A673 (cell line): ENCODE measurements around the gene RAPGEF5. TPM values are rescaled to one million over a fixed set of nuclear protein-coding genes. Genes with fewer than 3 reads are reported as not detected.

ENCODE experiments used
- BruUV-seq: library from RNA; stranded (reverse); fragments of 400-500 nt; replicated peaks from 2 replicates; lab custom pipeline; 2021; lab: Mats Ljungman, UMichigan
- CTCF ChIA-PET: fragments of 300-600 bp; sonication (Branson Sonifier 250); formaldehyde crosslinking; loops from one replicate; lab custom pipeline; 2022; ENCODE audit warnings: antibody characterized with exemption; lab: Charles Lee
- POLR2A ChIA-PET: fragments of 300-600 bp; sonication (Branson Sonifier 250); formaldehyde crosslinking; loops from one replicate; lab custom pipeline; 2022; ENCODE audit warnings: antibody characterized with exemption; ENCODE audit not compliant: low non-redundant PET; lab: Charles Lee
- DNase-seq: peaks from one replicate; pipeline ENCODE4 v3.0.0-alpha.2; 2015; ENCODE audit warnings: low spot score
- H3K27ac ChIP-seq: fragments of 200-600 bp; sonication (generic); 2 replicates; pipeline ENCODE4 v1.5.1; 2016; ENCODE audit warnings: mixed run types, low read depth, mild to moderate bottlenecking, mixed read lengths, antibody characterized with exemption, low read length; ENCODE audit not compliant: poor library complexity, severe bottlenecking
- H3K27me3 ChIP-seq: fragments of 200-600 bp; sonication (generic); replicated peaks from 2 replicates; pipeline ENCODE4 v1.6.1; 2017; ENCODE audit warnings: mixed run types, low read depth, mild to moderate bottlenecking, mixed read lengths, antibody characterized with exemption, low read length; ENCODE audit not compliant: insufficient read depth, poor library complexity
- H3K36me3 ChIP-seq: fragments of 200-600 bp; sonication (generic); 2 replicates; pipeline ENCODE4 v1.6.1; 2016; ENCODE audit warnings: mixed run types, mild to moderate bottlenecking, mixed read lengths, antibody characterized with exemption, low read length; ENCODE audit not compliant: insufficient read depth, poor library complexity, severe bottlenecking
- H3K4me1 ChIP-seq: fragments of 200-600 bp; sonication (generic); 2 replicates; pipeline ENCODE4 v1.6.1; 2017; ENCODE audit warnings: mixed run types, mild to moderate bottlenecking, mixed read lengths, antibody characterized with exemption, low read length; ENCODE audit not compliant: insufficient read depth, poor library complexity, severe bottlenecking
- H3K4me3 ChIP-seq: fragments of 200-600 bp; sonication (generic); 2 replicates; pipeline ENCODE4 v1.5.1; 2016; ENCODE audit warnings: low read depth, mixed run types, mild to moderate bottlenecking, mixed read lengths, low read length; ENCODE audit not compliant: poor library complexity, severe bottlenecking
- H3K9me3 ChIP-seq: fragments of 200-600 bp; sonication (generic); 2 replicates; pipeline ENCODE4 v1.6.1; 2016; ENCODE audit warnings: mixed run types, low read depth, mild to moderate bottlenecking, mixed read lengths, antibody characterized with exemption, low read length; ENCODE audit not compliant: poor library complexity, severe bottlenecking
- EZH2 ChIP-seq: fragments of 200-600 bp; sonication (generic); IDR thresholded peaks from 2 replicates; pipeline ENCODE4 v1.6.1; 2017; ENCODE audit warnings: borderline replicate concordance, low read depth, mild to moderate bottlenecking, mixed read lengths, antibody characterized with exemption, low read length; ENCODE audit not compliant: poor library complexity, severe bottlenecking
- intact Hi-C: fragments of 100-400 bp; cut with micrococcal nuclease; formaldehyde crosslinking; loops from one replicate; pipeline ENCODE4 v1.10.0; 2022; ENCODE audit not compliant: unreplicated experiment
- total RNA-seq: library from RNA; stranded (reverse); gene quantifications from 2 replicates; pipeline ENCODE4 v1.2.3, GENCODE V29; 2021
- TF ChIP-seq, protein P1 (sequence below): fragments of 300-800, 200-600 bp; sonication (generic); conservative IDR thresholded peaks from 2 replicates; pipeline ENCODE4 v1.5.1; 2017; ENCODE audit warnings: low read depth, mild to moderate bottlenecking, antibody characterized with exemption, low read length, moderate library complexity, mixed read lengths

RAPGEF5 gene
- total RNA-seq, 1 experiment from 2014 or later, result 10.7 TPM

DNA sequence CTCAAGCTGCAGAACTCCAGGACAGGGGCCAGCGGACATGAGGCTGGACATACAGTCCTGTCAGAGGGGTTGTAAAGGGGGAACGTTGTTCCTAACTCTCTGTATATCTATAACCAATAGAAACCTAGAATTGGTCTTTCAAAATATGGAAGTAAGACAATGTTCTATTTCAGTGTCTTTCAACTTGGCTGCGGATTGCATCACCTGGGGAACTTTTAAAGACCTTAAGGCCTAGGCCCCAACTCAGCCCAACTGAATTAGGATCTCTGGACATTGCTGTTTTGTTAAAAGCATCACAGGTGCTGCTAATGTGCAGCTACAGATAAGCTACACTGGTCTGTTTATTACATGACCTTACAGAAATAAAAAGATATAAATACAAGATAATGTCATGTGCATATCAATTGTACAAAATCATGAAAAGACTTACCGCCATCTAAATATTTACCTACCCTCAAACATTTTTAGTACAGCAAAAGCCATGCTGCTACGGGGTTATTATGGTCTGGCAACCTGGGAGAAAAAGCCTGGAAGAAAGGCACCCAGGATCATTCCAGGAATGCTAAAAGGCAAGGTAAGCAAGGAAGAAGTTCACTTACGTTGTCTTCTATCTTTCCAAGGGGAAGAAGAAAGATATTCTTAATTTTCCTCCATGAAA lies 169.1 kb downstream of the RAPGEF5 start:
- no peaks in the 10 kb centered on the region for H3K9me3 ChIP-seq
- H3K4me3 ChIP-seq, result no peak overlapping the region
- H3K27ac ChIP-seq, result no peak overlapping the region
- CTCF ChIA-PET, result no interaction called here
- intact Hi-C loops, result no loop called here
- DNase-seq, result no peak
- POLR2A ChIA-PET, result no interaction called here
- H3K4me1 ChIP-seq, result no peaks in the 10 kb centered on the region
- no peaks in the 10 kb centered on the region for H3K36me3 ChIP-seq
- no peak for TF ChIP-seq EZH2
- TF ChIP-seq, protein P1, sequence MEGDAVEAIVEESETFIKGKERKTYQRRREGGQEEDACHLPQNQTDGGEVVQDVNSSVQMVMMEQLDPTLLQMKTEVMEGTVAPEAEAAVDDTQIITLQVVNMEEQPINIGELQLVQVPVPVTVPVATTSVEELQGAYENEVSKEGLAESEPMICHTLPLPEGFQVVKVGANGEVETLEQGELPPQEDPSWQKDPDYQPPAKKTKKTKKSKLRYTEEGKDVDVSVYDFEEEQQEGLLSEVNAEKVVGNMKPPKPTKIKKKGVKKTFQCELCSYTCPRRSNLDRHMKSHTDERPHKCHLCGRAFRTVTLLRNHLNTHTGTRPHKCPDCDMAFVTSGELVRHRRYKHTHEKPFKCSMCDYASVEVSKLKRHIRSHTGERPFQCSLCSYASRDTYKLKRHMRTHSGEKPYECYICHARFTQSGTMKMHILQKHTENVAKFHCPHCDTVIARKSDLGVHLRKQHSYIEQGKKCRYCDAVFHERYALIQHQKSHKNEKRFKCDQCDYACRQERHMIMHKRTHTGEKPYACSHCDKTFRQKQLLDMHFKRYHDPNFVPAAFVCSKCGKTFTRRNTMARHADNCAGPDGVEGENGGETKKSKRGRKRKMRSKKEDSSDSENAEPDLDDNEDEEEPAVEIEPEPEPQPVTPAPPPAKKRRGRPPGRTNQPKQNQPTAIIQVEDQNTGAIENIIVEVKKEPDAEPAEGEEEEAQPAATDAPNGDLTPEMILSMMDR, result no peak
- H3K27me3 ChIP-seq, result no peaks in the 10 kb centered on the region
- no TSS peak for BruUV-seq

DNA sequence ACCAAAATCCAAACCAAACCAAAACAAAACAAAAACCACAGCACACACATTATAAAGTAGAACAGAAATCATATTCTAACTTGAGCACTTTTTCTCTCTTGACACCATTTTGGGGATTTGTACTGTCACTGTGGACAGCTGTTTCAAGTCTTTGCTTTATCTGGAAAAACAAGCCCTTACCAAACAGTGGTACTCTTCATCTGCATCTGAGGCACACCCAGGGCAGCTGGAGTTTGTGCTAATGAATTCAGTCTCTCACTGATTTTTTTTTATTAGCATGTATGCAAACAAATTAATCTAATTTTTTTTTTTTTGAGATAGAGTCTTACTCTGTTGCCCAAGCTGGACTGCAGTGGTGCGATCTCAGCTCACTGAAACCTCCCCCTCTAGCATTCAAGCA lies 171.4 kb downstream of the RAPGEF5 start:
- intact Hi-C loops, result no loop called here
- POLR2A ChIA-PET, result no interaction called here
- no peaks in the 10 kb centered on the region for H3K27me3 ChIP-seq
- BruUV-seq, result no TSS peak
- no peak overlapping the region for H3K27ac ChIP-seq
- H3K36me3 ChIP-seq, result no peaks in the 10 kb centered on the region
- no peak for DNase-seq
- H3K9me3 ChIP-seq, result no peaks in the 10 kb centered on the region
- H3K4me1 ChIP-seq, result peaks cover 11% of the 10 kb centered on the region
- CTCF ChIA-PET, result no interaction called here
- H3K4me3 ChIP-seq, result no peak overlapping the region
- TF ChIP-seq, protein P1, result no peak
- no peak for TF ChIP-seq EZH2

DNA sequence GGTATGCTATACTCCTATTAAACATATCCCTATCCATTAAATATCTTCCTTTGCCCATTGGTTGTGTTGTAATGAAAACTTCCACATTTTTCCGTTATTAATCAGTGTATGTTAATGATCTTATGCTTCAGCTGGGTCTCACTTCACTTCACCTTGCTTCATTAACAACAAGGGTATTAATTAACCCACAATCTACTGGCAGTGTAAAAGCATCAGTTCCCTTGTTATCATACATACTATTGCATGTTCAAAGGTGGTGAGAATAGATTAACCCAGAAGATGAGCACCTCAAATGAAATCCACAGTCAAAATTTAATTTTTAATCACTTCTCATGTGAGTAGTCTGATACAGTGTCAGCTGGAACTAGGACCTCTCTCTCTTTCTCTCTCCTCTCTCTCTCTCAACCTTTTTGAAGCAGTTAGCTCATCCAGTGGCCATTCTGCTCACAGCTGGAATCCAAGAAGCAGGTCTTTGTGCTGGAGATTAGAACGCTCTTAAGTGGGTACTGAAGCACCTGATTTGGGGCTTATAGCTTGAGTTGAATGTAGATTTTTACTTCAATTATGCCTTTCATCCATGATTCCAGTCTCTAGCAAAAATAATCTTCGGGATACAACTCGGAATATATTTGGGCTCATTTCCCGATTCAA lies 172.3 kb downstream of the RAPGEF5 start:
- TF ChIP-seq, protein P1, result no peak
- BruUV-seq, result no TSS peak
- Histone ChIP-seq H3K36me3 (no peaks in the 10 kb centered on the region), H3K4me1 (peaks cover 11% of the 10 kb centered on the region), H3K27ac (no peak overlapping the region), H3K9me3 (no peaks in the 10 kb centered on the region), H3K27me3 (no peaks in the 10 kb centered on the region), H3K4me3 (no peak overlapping the region)
- no peak for DNase-seq
- intact Hi-C loops, result no loop called here
- ChIA-PET CTCF (no interaction called here), POLR2A (no interaction called here)
